Neural cell (in vitro differentiated cells): Measurements from ENCODE around the gene LGR4.

ENCODE experiments used
- EP300 ChIP-seq: fragments of 450-650 bp; conservative IDR thresholded peaks from 2 replicates; pipeline ENCODE4 v1.6.1; 2014; ENCODE audit warnings: antibody characterized with exemption, mild to moderate bottlenecking, moderate library complexity; ENCODE audit not compliant: poor library complexity, severe bottlenecking
- EZH2 ChIP-seq: fragments of 200-600, 300-800 bp; shearing (Covaris generic), sonication (generic); IDR thresholded peaks from 2 replicates; pipeline ENCODE4 v1.6.1; 2014; ENCODE audit warnings: antibody characterized with exemption, low read length, borderline replicate concordance, mild to moderate bottlenecking; ENCODE audit not compliant: insufficient read depth, poor library complexity, severe bottlenecking
- MXI1 ChIP-seq: fragments of 450-650 bp; conservative IDR thresholded peaks from 2 replicates; pipeline ENCODE4 v1.6.1; 2014; ENCODE audit warnings: antibody characterized with exemption, mild to moderate bottlenecking; ENCODE audit not compliant: poor library complexity, severe bottlenecking
- POLR2AphosphoS5 ChIP-seq: IDR thresholded peaks from 2 replicates; pipeline ENCODE4 v1.6.1; 2012
- RAD21 ChIP-seq: fragments of 450-650 bp; conservative IDR thresholded peaks from 2 replicates; pipeline ENCODE4 v1.6.1; 2014; ENCODE audit warnings: antibody characterized with exemption, mild to moderate bottlenecking, moderate library complexity
- SMC3 ChIP-seq: fragments of 450-650 bp; conservative IDR thresholded peaks from 2 replicates; pipeline ENCODE4 v1.6.1; 2014; ENCODE audit warnings: antibody characterized with exemption, mild to moderate bottlenecking, moderate library complexity; ENCODE audit not compliant: poor library complexity
- TAF1 ChIP-seq: IDR thresholded peaks from 2 replicates; pipeline ENCODE4 v1.6.1; 2012; ENCODE audit warnings: low read depth
- TF ChIP-seq, protein P1 (sequence below): fragments of 450-650 bp; IDR thresholded peaks from 2 replicates; pipeline ENCODE4 v1.5.1; 2014; ENCODE audit warnings: antibody characterized with exemption, mild to moderate bottlenecking, moderate library complexity; ENCODE audit not compliant: poor library complexity, severe bottlenecking
- TF ChIP-seq, protein P2 (sequence below): IDR thresholded peaks from 2 replicates; pipeline ENCODE4 v1.6.1; 2012; ENCODE audit warnings: borderline replicate concordance

DNA sequence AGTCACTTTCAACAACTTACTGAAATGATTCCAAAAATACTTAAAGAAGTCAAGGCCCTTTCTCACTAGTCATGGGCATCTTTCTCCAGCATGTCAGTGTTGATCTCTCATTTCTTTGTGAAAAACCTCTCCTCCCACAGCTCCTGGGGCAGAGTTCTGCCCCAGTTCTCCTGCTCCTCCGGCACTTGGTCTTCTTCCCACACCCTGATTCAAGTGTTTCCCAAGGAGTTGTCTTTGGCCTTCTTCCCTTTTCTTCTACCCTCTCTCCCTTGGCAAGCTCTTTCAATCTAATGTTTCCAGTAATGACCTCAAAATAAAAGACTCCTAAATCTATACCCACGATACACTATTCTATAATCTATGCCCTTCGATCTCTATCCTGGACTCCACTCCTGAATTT is 67.5 kb downstream of the LGR4 start:
- TF ChIP-seq, protein P1, sequence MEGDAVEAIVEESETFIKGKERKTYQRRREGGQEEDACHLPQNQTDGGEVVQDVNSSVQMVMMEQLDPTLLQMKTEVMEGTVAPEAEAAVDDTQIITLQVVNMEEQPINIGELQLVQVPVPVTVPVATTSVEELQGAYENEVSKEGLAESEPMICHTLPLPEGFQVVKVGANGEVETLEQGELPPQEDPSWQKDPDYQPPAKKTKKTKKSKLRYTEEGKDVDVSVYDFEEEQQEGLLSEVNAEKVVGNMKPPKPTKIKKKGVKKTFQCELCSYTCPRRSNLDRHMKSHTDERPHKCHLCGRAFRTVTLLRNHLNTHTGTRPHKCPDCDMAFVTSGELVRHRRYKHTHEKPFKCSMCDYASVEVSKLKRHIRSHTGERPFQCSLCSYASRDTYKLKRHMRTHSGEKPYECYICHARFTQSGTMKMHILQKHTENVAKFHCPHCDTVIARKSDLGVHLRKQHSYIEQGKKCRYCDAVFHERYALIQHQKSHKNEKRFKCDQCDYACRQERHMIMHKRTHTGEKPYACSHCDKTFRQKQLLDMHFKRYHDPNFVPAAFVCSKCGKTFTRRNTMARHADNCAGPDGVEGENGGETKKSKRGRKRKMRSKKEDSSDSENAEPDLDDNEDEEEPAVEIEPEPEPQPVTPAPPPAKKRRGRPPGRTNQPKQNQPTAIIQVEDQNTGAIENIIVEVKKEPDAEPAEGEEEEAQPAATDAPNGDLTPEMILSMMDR: no peak
- TF ChIP-seq SMC3 (no peak), RAD21 (no peak), POLR2AphosphoS5 (no peak), EP300 (no peak), MXI1 (no peak), TAF1 (no peak), EZH2 (no peak)
- TF ChIP-seq, protein P2, sequence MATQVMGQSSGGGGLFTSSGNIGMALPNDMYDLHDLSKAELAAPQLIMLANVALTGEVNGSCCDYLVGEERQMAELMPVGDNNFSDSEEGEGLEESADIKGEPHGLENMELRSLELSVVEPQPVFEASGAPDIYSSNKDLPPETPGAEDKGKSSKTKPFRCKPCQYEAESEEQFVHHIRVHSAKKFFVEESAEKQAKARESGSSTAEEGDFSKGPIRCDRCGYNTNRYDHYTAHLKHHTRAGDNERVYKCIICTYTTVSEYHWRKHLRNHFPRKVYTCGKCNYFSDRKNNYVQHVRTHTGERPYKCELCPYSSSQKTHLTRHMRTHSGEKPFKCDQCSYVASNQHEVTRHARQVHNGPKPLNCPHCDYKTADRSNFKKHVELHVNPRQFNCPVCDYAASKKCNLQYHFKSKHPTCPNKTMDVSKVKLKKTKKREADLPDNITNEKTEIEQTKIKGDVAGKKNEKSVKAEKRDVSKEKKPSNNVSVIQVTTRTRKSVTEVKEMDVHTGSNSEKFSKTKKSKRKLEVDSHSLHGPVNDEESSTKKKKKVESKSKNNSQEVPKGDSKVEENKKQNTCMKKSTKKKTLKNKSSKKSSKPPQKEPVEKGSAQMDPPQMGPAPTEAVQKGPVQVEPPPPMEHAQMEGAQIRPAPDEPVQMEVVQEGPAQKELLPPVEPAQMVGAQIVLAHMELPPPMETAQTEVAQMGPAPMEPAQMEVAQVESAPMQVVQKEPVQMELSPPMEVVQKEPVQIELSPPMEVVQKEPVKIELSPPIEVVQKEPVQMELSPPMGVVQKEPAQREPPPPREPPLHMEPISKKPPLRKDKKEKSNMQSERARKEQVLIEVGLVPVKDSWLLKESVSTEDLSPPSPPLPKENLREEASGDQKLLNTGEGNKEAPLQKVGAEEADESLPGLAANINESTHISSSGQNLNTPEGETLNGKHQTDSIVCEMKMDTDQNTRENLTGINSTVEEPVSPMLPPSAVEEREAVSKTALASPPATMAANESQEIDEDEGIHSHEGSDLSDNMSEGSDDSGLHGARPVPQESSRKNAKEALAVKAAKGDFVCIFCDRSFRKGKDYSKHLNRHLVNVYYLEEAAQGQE: no peak
